Stimulated activated effector memory CD8-positive, alpha-beta T cell treated with anti-CD3 and anti-CD28 coated beads, Interleukin-12 subunit alpha, Interleukin-12 subunit beta, amount 100 ng/mL, for 72 hours (primary cell): ENCODE measurements around the gene ENOPH1.

Source experiments
- ATAC-seq: fragments of 150-1000 bp; cut with Tn5 transposase; 2 replicates; pipeline ENCODE4 v1.10.0; 2021
- DNase-seq, 2 donors: peaks; one replicate each; pipeline ENCODE4 v3.0.0; 2021 to 2022; ENCODE audit warnings: low spot score in 2 of 2
- H3K27ac Mint-ChIP-seq: one replicate; pipeline ENCODE4 v1.8.0; 2022; ENCODE audit warnings: mild to moderate bottlenecking, mixed read lengths
- H3K36me3 Mint-ChIP-seq: one replicate; pipeline ENCODE4 v1.8.0; 2022; ENCODE audit warnings: mild to moderate bottlenecking, mixed read lengths
- H3K4me1 Mint-ChIP-seq: one replicate; pipeline ENCODE4 v1.8.0; 2022; ENCODE audit warnings: mixed read lengths
- H3K4me3 Mint-ChIP-seq: one replicate; pipeline ENCODE4 v1.8.0; 2022; ENCODE audit warnings: mild to moderate bottlenecking, mixed read lengths
- H3K9me3 Mint-ChIP-seq: one replicate; pipeline ENCODE4 v1.8.0; 2022; ENCODE audit warnings: mixed read lengths

Gene ENOPH1

DNA sequence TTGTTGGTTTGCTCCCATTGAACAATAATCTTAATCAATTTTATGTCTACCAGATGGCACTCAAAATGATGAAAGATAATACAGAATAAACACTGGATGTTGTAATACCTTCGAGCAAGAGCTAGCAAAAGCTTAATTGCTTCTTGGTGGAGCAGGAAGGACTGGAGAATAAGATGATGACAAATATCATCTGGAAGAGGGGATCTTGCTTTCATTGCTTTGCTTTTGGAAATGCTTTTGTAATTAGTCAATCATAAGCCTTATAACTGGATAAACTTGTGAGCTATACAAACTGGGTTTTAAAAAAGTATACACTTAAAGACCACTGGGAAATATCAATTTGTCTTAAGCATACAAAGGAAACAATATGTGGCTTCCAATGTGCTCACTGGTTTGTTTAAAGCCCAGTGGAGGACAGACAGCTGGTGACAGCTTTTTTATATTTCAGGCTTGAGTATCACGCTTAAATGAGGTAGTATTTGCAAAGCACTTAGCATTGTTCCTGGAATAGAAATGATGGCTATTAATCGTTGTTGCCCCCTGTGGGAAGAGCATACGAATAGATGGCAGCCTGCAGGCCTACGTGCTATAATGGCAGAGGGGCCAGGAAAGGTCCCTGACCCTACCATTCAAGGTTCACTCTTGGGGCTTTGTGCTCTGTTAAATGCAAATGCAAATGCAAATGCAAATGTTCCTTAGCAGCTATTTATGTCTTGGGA, 70.2 kb downstream of the ENOPH1 start:
- Mint-ChIP-seq H3K27ac (no peak overlapping the region), H3K4me3 (no peak overlapping the region), H3K4me1 (no peaks in the 10 kb centered on the region), H3K36me3 (no peaks in the 10 kb centered on the region), H3K9me3 (no peaks in the 10 kb centered on the region)
- ATAC-seq (no peak), DNase-seq (no peak)

DNA sequence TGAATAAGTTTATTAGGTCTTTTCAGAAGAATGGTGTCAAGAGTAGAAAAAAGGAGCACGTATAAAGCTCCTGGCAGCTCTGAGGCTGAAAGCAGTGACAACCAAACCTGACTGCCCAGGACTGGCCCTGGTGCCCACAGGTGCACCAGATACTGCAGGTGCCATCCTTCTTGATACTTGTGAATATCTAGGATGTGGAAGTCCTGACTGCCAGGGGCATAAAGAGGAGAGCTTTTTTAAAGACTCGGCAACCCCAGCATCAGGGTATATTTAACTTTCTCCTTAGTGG, 70.7 kb downstream of the ENOPH1 start:
- no peak overlapping the region for H3K27ac Mint-ChIP-seq
- no peak overlapping the region for H3K4me3 Mint-ChIP-seq
- DNase-seq: no peak
- no peaks in the 10 kb centered on the region for H3K36me3 Mint-ChIP-seq
- no peaks in the 10 kb centered on the region for H3K9me3 Mint-ChIP-seq
- ATAC-seq: no peak
- H3K4me1 Mint-ChIP-seq: no peaks in the 10 kb centered on the region

DNA sequence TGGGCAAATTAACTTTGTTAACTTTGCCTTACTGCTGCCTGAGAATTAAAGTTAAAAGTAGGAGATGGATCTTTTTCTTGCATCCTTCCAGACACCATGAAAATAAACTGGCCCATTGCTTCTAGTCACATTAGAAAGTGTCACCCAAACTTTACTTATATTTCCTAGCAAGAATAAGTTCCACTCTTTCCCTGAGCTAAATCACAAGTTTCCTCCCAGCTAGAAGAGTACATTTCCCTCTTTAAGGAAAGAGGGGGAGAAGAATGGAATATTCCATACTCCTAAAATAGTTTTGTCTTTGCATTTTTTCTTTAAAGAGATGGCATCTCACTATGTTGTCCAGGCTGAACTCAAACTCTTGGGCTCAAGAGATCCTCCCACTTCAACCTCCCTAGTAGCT, 77.6 kb downstream of the ENOPH1 start:
- Mint-ChIP-seq H3K27ac (no peak overlapping the region), H3K4me1 (no peaks in the 10 kb centered on the region), H3K9me3 (no peaks in the 10 kb centered on the region), H3K36me3 (no peaks in the 10 kb centered on the region), H3K4me3 (no peak overlapping the region)
- ATAC-seq (no peak), DNase-seq (no peak)

DNA sequence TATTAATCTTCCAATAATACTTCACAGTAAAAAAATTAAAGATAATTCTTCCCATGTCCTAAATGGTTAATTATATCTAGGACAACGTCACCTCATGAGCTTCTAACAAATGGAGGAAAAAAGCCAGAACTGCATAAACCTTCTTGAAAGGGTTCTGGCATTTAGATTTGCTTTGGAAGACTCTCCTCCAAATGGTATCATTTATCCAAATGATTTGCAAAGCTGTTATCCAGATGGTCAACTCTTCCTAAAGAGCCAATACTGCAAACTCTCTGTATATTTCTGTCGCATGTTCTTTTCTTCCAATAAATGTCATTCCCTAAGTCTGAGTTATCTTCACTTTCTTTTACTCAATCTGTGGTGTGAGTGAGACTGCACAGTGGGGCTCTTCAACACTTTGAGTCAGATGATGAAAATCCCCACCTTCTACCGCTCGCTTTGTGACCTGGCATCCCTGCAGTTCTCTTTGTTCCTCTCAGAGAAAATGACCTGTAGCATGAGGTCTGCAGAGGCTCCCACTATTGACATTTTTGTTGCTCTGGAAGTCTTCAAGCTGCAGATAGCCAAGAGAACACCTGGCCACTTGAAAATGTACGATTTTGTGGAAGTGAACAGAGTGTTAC, 78.5 kb downstream of the ENOPH1 start:
- Mint-ChIP-seq H3K27ac (no peak overlapping the region), H3K9me3 (no peaks in the 10 kb centered on the region), H3K4me3 (no peak overlapping the region), H3K36me3 (no peaks in the 10 kb centered on the region), H3K4me1 (no peaks in the 10 kb centered on the region)
- ATAC-seq (no peak), DNase-seq (no peak)

DNA sequence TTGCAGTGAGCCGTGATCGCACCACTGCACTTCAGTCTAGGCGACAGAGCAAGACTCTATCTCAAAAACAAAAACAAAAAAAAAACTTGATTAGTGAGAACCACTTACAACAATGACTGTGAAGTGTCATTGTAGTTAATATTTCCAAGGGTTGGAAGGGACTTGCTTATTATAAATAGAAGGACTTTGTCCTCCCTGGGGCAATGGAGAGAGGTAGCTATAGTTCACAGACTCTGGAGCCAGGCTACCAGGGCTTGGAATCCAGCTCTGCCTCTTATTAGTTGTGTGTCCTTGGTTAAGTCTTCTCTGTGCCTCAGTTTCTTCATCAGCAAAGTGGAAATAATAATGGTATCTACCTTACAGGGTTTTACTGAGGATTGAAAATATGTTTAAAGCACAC, 79.8 kb downstream of the ENOPH1 start:
- no peak overlapping the region for H3K27ac Mint-ChIP-seq
- H3K4me1 Mint-ChIP-seq: no peaks in the 10 kb centered on the region
- no peaks in the 10 kb centered on the region for H3K36me3 Mint-ChIP-seq
- H3K9me3 Mint-ChIP-seq: no peaks in the 10 kb centered on the region
- ATAC-seq (no peak), DNase-seq (no peak)
- H3K4me3 Mint-ChIP-seq: no peak overlapping the region
